ENCODE results near the gene TAS2R20. TPM values are rescaled to one million over a fixed set of nuclear protein-coding genes. Genes with fewer than 3 reads are reported as not detected.

The TAS2R20 gene
- total RNA-seq, 1 experiment from 2014 or later, result 3.0 TPM

DNA sequence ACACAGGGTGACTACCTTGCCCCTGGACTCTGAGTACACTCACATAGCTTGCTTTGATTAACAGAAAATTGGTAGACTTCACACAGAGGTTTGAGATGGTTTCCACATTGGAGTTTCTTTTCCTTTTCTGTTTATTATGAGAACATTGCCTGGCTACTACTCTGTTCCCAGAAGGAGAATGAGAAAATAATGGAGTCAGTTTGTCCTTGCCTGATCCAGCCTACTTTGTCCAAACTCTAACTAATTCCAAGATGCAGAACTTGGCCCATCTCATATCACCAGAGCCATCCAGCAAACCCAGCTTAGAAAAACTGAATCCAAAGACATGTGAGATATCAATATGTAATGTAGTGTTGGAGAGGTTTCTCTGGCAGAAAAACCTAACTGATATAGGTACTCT is 31.8 kb downstream of the TAS2R20 start:
- Histone ChIP-seq H3K4me1 (ENCODE audit: insufficient read depth, low read length, poor library complexity, severe bottlenecking) (peaks cover 10% of the 10 kb centered on the region), H3K4me3 (ENCODE audit: low read depth, low read length, poor library complexity, severe bottlenecking) (no peak overlapping the region), H3K36me3 (ENCODE audit: insufficient read depth, low read length, poor library complexity, severe bottlenecking) (no peaks in the 10 kb centered on the region), H3K9me3 (ENCODE audit: low read depth, low read length, poor library complexity, severe bottlenecking) (no peaks in the 10 kb centered on the region), H3K27ac (ENCODE audit: low read depth, low read length, poor library complexity, severe bottlenecking) (no peak overlapping the region), H3K27me3 (replicated peaks; ENCODE audit: insufficient read depth, low read depth, low read length, poor library complexity) (no peaks in the 10 kb centered on the region)
- no TSS peak for BruUV-seq (replicated peaks)
- TF ChIP-seq EZH2 (IDR thresholded peaks at IDR 0.05; ENCODE audit: borderline replicate concordance, low read depth, low read length, poor library complexity, severe bottlenecking) (no peak), CTCF (conservative IDR thresholded peaks at IDR 0.05; ENCODE audit: low read depth, low read length) (no peak)
- CTCF ChIA-PET, result no interaction called here
- intact Hi-C loops (cut with micrococcal nuclease; ENCODE audit: unreplicated experiment), result no loop called here
- no peak for DNase-seq (ENCODE audit: low spot score)
- POLR2A ChIA-PET (ENCODE audit: low non-redundant PET), result no interaction called here

GRCh38 chr12:10965476-10965875 is 32.6 kb downstream of the TAS2R20 start:
- H3K4me3 ChIP-seq (ENCODE audit: low read depth, low read length, poor library complexity, severe bottlenecking), result no peak overlapping the region
- no TSS peak for BruUV-seq (replicated peaks)
- H3K4me1 ChIP-seq (ENCODE audit: insufficient read depth, low read length, poor library complexity, severe bottlenecking), result peaks cover 10% of the 10 kb centered on the region
- intact Hi-C loops (cut with micrococcal nuclease; ENCODE audit: unreplicated experiment), result no loop called here
- POLR2A ChIA-PET (ENCODE audit: low non-redundant PET), result no interaction called here
- CTCF ChIA-PET, result no interaction called here
- no peaks in the 10 kb centered on the region for H3K9me3 ChIP-seq (ENCODE audit: low read depth, low read length, poor library complexity, severe bottlenecking)
- TF ChIP-seq EZH2 (IDR thresholded peaks at IDR 0.05; ENCODE audit: borderline replicate concordance, low read depth, low read length, poor library complexity, severe bottlenecking), result no peak
- TF ChIP-seq CTCF (conservative IDR thresholded peaks at IDR 0.05; ENCODE audit: low read depth, low read length), result no peak
- no peaks in the 10 kb centered on the region for H3K27me3 ChIP-seq (replicated peaks; ENCODE audit: insufficient read depth, low read depth, low read length, poor library complexity)
- no peaks in the 10 kb centered on the region for H3K36me3 ChIP-seq (ENCODE audit: insufficient read depth, low read length, poor library complexity, severe bottlenecking)
- no peak for DNase-seq (ENCODE audit: low spot score)
- no peak overlapping the region for H3K27ac ChIP-seq (ENCODE audit: low read depth, low read length, poor library complexity, severe bottlenecking)

DNA sequence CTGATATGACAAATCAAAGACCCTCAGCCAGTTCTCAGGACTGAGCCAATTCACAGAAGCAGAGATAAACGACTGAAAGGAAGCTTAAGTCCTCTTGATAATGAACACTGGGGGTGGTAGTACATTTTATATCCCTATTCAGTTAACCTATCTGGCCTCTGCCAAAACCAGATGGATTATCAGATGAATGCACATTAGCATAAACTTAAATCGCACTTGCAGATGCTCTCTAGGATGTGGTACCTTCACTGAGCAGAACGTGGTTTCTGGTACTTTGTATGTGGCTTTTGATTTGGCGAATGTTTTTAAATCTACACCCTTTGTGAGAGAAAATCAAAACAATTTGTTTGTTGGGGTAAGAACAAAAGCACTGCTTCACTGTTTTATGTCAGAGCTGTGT is 37.9 kb downstream of the TAS2R20 start:
- Histone ChIP-seq H3K4me1 (ENCODE audit: insufficient read depth, low read length, poor library complexity, severe bottlenecking) (no peaks in the 10 kb centered on the region), H3K27ac (ENCODE audit: low read depth, low read length, poor library complexity, severe bottlenecking) (no peak overlapping the region), H3K36me3 (ENCODE audit: insufficient read depth, low read length, poor library complexity, severe bottlenecking) (no peaks in the 10 kb centered on the region), H3K4me3 (ENCODE audit: low read depth, low read length, poor library complexity, severe bottlenecking) (no peak overlapping the region), H3K27me3 (replicated peaks; ENCODE audit: insufficient read depth, low read depth, low read length, poor library complexity) (no peaks in the 10 kb centered on the region), H3K9me3 (ENCODE audit: low read depth, low read length, poor library complexity, severe bottlenecking) (peaks cover 8% of the 10 kb centered on the region)
- no peak for TF ChIP-seq CTCF (conservative IDR thresholded peaks at IDR 0.05; ENCODE audit: low read depth, low read length)
- TF ChIP-seq EZH2 (IDR thresholded peaks at IDR 0.05; ENCODE audit: borderline replicate concordance, low read depth, low read length, poor library complexity, severe bottlenecking), result no peak
- ChIA-PET POLR2A (ENCODE audit: low non-redundant PET) (no interaction called here), CTCF (no interaction called here)
- no peak for DNase-seq (ENCODE audit: low spot score)
- no TSS peak for BruUV-seq (replicated peaks)
- intact Hi-C loops (cut with micrococcal nuclease; ENCODE audit: unreplicated experiment), result no loop called here
